Measurements from ENCODE around the gene RASEF.

The RASEF gene

GRCh38 chr9:83070261-83070660, 7.3 kb upstream of the RASEF start:
- TF ChIP-seq POLR2A (IDR thresholded peaks at IDR 0.05; ENCODE audit: low read depth, low read length) (no peak), POLR2AphosphoS5 (IDR thresholded peaks at IDR 0.05; ENCODE audit: low read depth, low read length) (no peak), TAF1 (IDR thresholded peaks at IDR 0.05; ENCODE audit: borderline replicate concordance, low read depth, low read length) (no peak)
- FAIRE-seq (no peak), DNase-seq (ENCODE audit: insufficient read length) (no peak)

DNA sequence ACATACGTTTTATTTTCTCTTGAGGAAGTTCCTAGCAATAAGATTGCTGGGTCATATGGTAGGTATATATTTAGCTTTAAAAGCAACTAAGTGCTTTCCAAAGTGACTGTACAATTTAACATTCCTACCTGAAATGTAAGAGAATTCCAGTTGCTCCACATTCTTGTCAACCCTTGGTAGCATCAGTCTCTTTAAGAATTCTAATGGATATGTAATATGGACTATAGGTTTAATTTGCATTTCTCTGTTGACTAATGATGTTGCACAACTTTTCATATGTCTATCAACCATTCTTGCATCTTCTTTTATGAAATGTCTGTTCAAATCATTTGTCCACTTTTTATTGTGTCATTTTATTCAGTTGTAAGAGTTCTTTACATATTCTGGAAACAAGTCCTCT, 6.7 kb upstream of the RASEF start:
- FAIRE-seq (no peak), DNase-seq (ENCODE audit: insufficient read length) (no peak)
- TF ChIP-seq TAF1 (IDR thresholded peaks at IDR 0.05; ENCODE audit: borderline replicate concordance, low read depth, low read length), result no peak
- TF ChIP-seq POLR2A (IDR thresholded peaks at IDR 0.05; ENCODE audit: low read depth, low read length), result no peak
- TF ChIP-seq POLR2AphosphoS5 (IDR thresholded peaks at IDR 0.05; ENCODE audit: low read depth, low read length), result no peak

DNA sequence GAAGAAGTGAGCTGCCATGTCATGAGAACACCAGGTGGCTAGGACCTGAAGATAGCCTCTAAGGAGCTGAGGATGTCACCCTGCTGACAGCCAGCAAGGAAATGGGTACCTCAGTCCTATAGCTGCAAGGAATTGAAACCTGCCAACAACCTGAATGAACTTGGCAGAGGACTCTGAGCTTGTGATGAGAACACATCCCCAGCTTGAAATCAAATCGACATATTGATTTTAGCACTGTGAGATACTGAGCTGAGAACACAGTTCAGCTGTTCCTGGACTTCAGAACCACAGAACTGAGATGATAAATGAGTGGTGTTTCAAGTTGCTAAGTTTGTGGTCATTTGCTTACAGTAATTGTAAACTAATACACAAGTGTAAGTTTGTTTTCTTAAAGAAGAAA, 5.5 kb upstream of the RASEF start:
- FAIRE-seq (no peak), DNase-seq (ENCODE audit: insufficient read length) (no peak)
- TF ChIP-seq POLR2AphosphoS5 (IDR thresholded peaks at IDR 0.05; ENCODE audit: low read depth, low read length) (no peak), TAF1 (IDR thresholded peaks at IDR 0.05; ENCODE audit: borderline replicate concordance, low read depth, low read length) (no peak), POLR2A (IDR thresholded peaks at IDR 0.05; ENCODE audit: low read depth, low read length) (no peak)

GRCh38 chr9:83067579-83067978, 4.6 kb upstream of the RASEF start:
- no peak for TF ChIP-seq POLR2A (IDR thresholded peaks at IDR 0.05; ENCODE audit: low read depth, low read length)
- no peak for TF ChIP-seq TAF1 (IDR thresholded peaks at IDR 0.05; ENCODE audit: borderline replicate concordance, low read depth, low read length)
- no peak for TF ChIP-seq POLR2AphosphoS5 (IDR thresholded peaks at IDR 0.05; ENCODE audit: low read depth, low read length)
- FAIRE-seq (no peak), DNase-seq (ENCODE audit: insufficient read length) (no peak)

- no peak for TF ChIP-seq POLR2AphosphoS5 (IDR thresholded peaks at IDR 0.05; ENCODE audit: low read depth, low read length)
- no peak for FAIRE-seq
- no peak for DNase-seq (ENCODE audit: insufficient read length)
Measured at GRCh38 chr9:83066771-83067170, 3.8 kb upstream of the RASEF start.

DNA sequence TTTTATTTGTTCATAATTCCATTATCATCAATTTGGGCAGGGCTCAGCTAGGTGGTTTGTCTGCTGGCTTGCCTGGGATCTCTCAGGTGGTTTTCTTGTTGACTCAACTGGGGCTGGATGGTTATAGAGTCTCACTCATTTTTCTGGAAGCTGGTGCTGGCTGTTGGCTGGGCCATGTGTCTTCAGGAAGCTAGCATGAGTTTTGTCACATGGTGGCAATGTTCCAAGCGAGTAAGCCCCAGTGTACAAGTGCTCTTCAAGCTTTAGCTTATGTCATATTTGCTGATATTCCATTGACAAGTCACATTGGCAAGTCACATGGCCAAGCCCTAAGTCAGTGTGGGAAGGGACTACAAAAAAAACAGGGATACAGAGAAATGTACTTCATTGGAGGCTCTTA, 2.3 kb upstream of the RASEF start:
- DNase-seq (ENCODE audit: insufficient read length), result no peak
- TF ChIP-seq POLR2AphosphoS5 (IDR thresholded peaks at IDR 0.05; ENCODE audit: low read depth, low read length), result no peak
- no peak for FAIRE-seq

DNA sequence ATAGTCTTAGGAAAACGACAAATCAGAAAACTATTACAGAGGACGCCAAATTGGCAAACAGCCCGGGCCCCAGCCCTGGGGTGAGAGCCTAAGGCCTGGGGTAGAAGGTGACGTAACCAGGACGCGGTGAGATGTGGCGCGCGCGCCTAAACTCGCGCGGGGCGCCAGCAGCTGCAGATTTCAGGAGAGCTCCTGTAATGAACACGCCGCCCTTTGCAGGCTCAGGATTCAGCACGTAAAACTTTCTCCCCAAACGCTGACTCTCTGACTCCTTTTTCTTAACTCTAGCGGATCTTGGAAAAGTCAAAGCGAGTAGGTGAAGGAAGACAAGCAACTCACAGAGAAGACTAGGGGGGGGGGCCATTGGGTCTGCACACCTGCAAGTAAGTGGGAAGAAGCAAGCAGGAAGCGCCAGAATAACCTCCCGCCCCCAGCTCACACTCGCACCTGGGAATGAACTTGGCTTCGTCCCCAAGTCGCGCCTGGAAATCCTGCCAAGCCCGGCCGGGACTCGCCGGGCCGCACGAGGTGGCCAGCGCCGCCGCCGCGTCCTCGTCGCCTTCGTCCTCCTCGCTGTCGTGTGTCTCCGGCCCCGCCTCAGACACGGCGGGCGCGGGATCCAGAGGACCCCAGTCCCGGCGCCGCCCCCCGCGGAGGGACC, 822 bp downstream of the RASEF start:
- FAIRE-seq, result no peak
- no peak for TF ChIP-seq TAF1 (IDR thresholded peaks at IDR 0.05; ENCODE audit: borderline replicate concordance, low read depth, low read length)
- no peak for TF ChIP-seq POLR2AphosphoS5 (IDR thresholded peaks at IDR 0.05; ENCODE audit: low read depth, low read length)
- no peak for TF ChIP-seq POLR2A (IDR thresholded peaks at IDR 0.05; ENCODE audit: low read depth, low read length)
- DNase-seq (ENCODE audit: insufficient read length), result no peak

- no peak for DNase-seq (ENCODE audit: insufficient read length)
- TF ChIP-seq POLR2A (IDR thresholded peaks at IDR 0.05; ENCODE audit: low read depth, low read length), result no peak
- TF ChIP-seq POLR2AphosphoS5 (IDR thresholded peaks at IDR 0.05; ENCODE audit: low read depth, low read length), result no peak
- TF ChIP-seq TAF1 (IDR thresholded peaks at IDR 0.05; ENCODE audit: borderline replicate concordance, low read depth, low read length), result no peak
- FAIRE-seq, result no peak
Measured at GRCh38 chr9:83061036-83061435, 1.9 kb downstream of the RASEF start.

- TF ChIP-seq TAF1 (IDR thresholded peaks at IDR 0.05; ENCODE audit: borderline replicate concordance, low read depth, low read length), result no peak
- TF ChIP-seq POLR2A (IDR thresholded peaks at IDR 0.05; ENCODE audit: low read depth, low read length), result no peak
- TF ChIP-seq POLR2AphosphoS5 (IDR thresholded peaks at IDR 0.05; ENCODE audit: low read depth, low read length), result no peak
- no peak for DNase-seq (ENCODE audit: insufficient read length)
- FAIRE-seq, result no peak
Measured at GRCh38 chr9:83060556-83060955, 2.4 kb downstream of the RASEF start.

DNA sequence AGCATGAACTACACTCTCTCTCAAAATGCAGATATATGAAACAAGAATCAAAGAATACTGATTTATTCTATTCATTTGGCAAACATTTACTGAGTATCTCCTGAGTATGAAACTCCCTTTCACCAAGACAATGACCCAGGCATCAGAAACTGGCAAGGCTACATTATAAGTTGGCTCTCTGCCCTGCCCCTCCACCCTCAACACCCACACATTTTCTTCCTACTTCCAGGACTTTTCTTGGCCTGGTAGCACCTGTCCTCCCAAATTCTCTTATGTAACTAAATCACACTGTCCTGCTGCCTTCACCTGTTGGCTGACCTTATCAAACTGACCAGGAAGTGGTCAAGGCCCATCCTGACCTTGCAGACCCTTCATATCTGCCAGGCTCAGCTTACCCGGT, 3.5 kb downstream of the RASEF start:
- DNase-seq (ENCODE audit: insufficient read length), result no peak
- no peak for FAIRE-seq
- TF ChIP-seq TAF1 (IDR thresholded peaks at IDR 0.05; ENCODE audit: borderline replicate concordance, low read depth, low read length), result no peak
- TF ChIP-seq POLR2AphosphoS5 (IDR thresholded peaks at IDR 0.05; ENCODE audit: low read depth, low read length), result no peak
- TF ChIP-seq POLR2A (IDR thresholded peaks at IDR 0.05; ENCODE audit: low read depth, low read length), result no peak

GRCh38 chr9:83056911-83057310, 6.0 kb downstream of the RASEF start:
- DNase-seq (ENCODE audit: insufficient read length) (no peak), FAIRE-seq (no peak)
- TF ChIP-seq TAF1 (IDR thresholded peaks at IDR 0.05; ENCODE audit: borderline replicate concordance, low read depth, low read length) (no peak), POLR2AphosphoS5 (IDR thresholded peaks at IDR 0.05; ENCODE audit: low read depth, low read length) (no peak), POLR2A (IDR thresholded peaks at IDR 0.05; ENCODE audit: low read depth, low read length) (no peak)

GRCh38 chr9:83056174-83056573, 6.8 kb downstream of the RASEF start:
- DNase-seq (ENCODE audit: insufficient read length) (no peak), FAIRE-seq (no peak)
- no peak for TF ChIP-seq POLR2AphosphoS5 (IDR thresholded peaks at IDR 0.05; ENCODE audit: low read depth, low read length)
- no peak for TF ChIP-seq POLR2A (IDR thresholded peaks at IDR 0.05; ENCODE audit: low read depth, low read length)
- no peak for TF ChIP-seq TAF1 (IDR thresholded peaks at IDR 0.05; ENCODE audit: borderline replicate concordance, low read depth, low read length)

Measured in GM12892 (cell line).